K562 (cell line): Measurements from ENCODE around the gene CDC45. TPM values are rescaled to one million over a fixed set of nuclear protein-coding genes. Genes with fewer than 3 reads are reported as not detected.

ENCODE experiments used
- ATAC-seq: fragments of 200-7000 bp; cut with Tn5 transposase; 3 replicates; pipeline ENCODE4 v1.9.1; 2020; ENCODE audit warnings: moderate library complexity
- BruUV-seq: library from RNA; stranded (reverse); fragments of 400-500 nt; replicated peaks from 2 replicates; lab custom pipeline; 2021; lab: Mats Ljungman, UMichigan
- CTCF ChIA-PET: fragments of 300-600 bp; formaldehyde crosslinking; extraction: SDS; loops from one replicate; lab custom pipeline; 2021; ENCODE audit warnings: low intra/inter-chr PET ratio; lab: Yijun Ruan, JAX
- POLR2A ChIA-PET: fragments of 300-600, 350-650 bp; sonication (Branson Sonifier 250); formaldehyde crosslinking; extraction: SDS; loops from one replicate; lab custom pipeline; 2021; ENCODE audit warnings: antibody characterized with exemption, inconsistent platforms; lab: Yijun Ruan, JAX
- DNase-seq, 4 experiments: peaks; one replicate each; pipeline versions ENCODE4 v3.0.0 to v3.0.0-alpha.2; 2011 to 2018; ENCODE audit warnings: low spot score in 3 of 4, mixed read lengths in 3 of 4; ENCODE audit errors: extremely low read depth in 1 of 4
- FAIRE-seq: peaks from 2 replicates; lab custom pipeline; 2011; peaks lifted over from hg19 to GRCh38; lab: Jason Lieb, UNC
- H2AFZ ChIP-seq: 2 replicates; pipeline ENCODE4 v1.6.0; 2011; ENCODE audit warnings: low read depth, low read length, control low read depth, inconsistent platforms
- H3K27ac ChIP-seq: fragments of 200-600 bp; 3 replicates; pipeline ENCODE4 v1.8.0; 2011; ENCODE audit warnings: low read depth, mild to moderate bottlenecking, control low read depth, inconsistent platforms, low read length, moderate library complexity, mixed read lengths; ENCODE audit errors: extremely low read depth
- H3K27me3 ChIP-seq, 2 experiments: fragments of 300-600 bp in 1 of 2; 2 replicates in 1 of 2; 3 replicates in 1 of 2; pipeline versions ENCODE4 v1.6.0 to v1.8.0; 2011; ENCODE audit warnings: inconsistent platforms in 2 of 2, low read length in 2 of 2, mild to moderate bottlenecking in 1 of 2, mixed read lengths in 1 of 2, moderate library complexity in 1 of 2; ENCODE audit not compliant: control insufficient read depth in 2 of 2, insufficient read depth in 2 of 2
- H3K36me3 ChIP-seq: fragments of 300-600 bp; 3 replicates; pipeline ENCODE4 v1.8.0; 2011; ENCODE audit warnings: mild to moderate bottlenecking, low read length, inconsistent platforms; ENCODE audit not compliant: control insufficient read depth, insufficient read depth
- H3K4me1 ChIP-seq, 2 experiments: fragments of 200-600 bp in 1 of 2; replicated peaks in 1 of 2; 2 replicates in 1 of 2; 3 replicates in 1 of 2; pipeline versions ENCODE4 v1.5.1 to v1.8.0; 2011; ENCODE audit warnings: inconsistent platforms in 2 of 2, low read length in 2 of 2, mild to moderate bottlenecking in 1 of 2, mixed read lengths in 1 of 2, moderate library complexity in 1 of 2; ENCODE audit not compliant: control insufficient read depth in 2 of 2, insufficient read depth in 2 of 2
- H3K4me2 ChIP-seq: 2 replicates; pipeline ENCODE4 v1.6.1; 2011; ENCODE audit warnings: low read length, control low read depth, inconsistent platforms, mixed read lengths; ENCODE audit not compliant: insufficient read depth
- H3K4me3 ChIP-seq: fragments of 200-600 bp; sonication (generic), shearing (Covaris generic); 2 replicates; pipeline ENCODE4 v1.5.1; 2016; ENCODE audit warnings: control low read depth, inconsistent platforms
- H3K79me2 ChIP-seq: fragments of 200-600 bp; 3 replicates; pipeline ENCODE4 v1.8.0; 2011; ENCODE audit warnings: low read length, inconsistent platforms; ENCODE audit not compliant: control insufficient read depth, insufficient read depth
- H3K9ac ChIP-seq, 2 experiments: 2 replicates each; pipeline versions ENCODE4 v1.6.0 to v1.6.1; 2011; ENCODE audit warnings: low read depth in 2 of 2, low read length in 2 of 2, control low read depth in 1 of 2, inconsistent platforms in 1 of 2, mild to moderate bottlenecking in 1 of 2, mixed read lengths in 1 of 2; ENCODE audit not compliant: insufficient read depth in 1 of 2
- H3K9me1 ChIP-seq: one replicate; pipeline ENCODE4 v1.6.0; 2011; ENCODE audit warnings: inconsistent platforms, mild to moderate bottlenecking, low read length, moderate library complexity; ENCODE audit not compliant: control insufficient read depth, insufficient read depth
- H3K9me3 ChIP-seq: replicated peaks from 2 replicates; pipeline ENCODE4 v1.5.1; 2011; ENCODE audit warnings: low read depth, low read length, inconsistent platforms; ENCODE audit not compliant: control insufficient read depth, insufficient read depth
- H4K20me1 ChIP-seq: replicated peaks from 2 replicates; pipeline ENCODE4 v1.6.1; 2011; ENCODE audit warnings: low read length, inconsistent platforms, mixed read lengths; ENCODE audit not compliant: control insufficient read depth, insufficient read depth
- ARID1B ChIP-seq: fragments of 450-650 bp; IDR thresholded peaks from 2 replicates; pipeline ENCODE4 v1.6.1; 2016; ENCODE audit warnings: antibody characterized with exemption, mild to moderate bottlenecking, inconsistent platforms
- GABPB1 ChIP-seq: sonication (generic); formaldehyde crosslinking; IDR thresholded peaks from 2 replicates; pipeline ENCODE4 v1.8.0; 2022; ENCODE audit warnings: mild to moderate bottlenecking, missing genetic modification reagents
- NFYB ChIP-seq: IDR thresholded peaks from 2 replicates; pipeline ENCODE4 v1.6.1; 2011; ENCODE audit warnings: mild to moderate bottlenecking, moderate library complexity; ENCODE audit not compliant: insufficient read length; ENCODE audit errors: extremely low read depth
- ZNF695 ChIP-seq: fragments of 450-650 bp; formaldehyde crosslinking; IDR thresholded peaks from 2 replicates; pipeline ENCODE4 v1.4.0; 2020; ENCODE audit warnings: mild to moderate bottlenecking, moderate library complexity
- WGBS: fragments of 100-300 bp; shearing (Covaris generic); methylation state at CpG from one replicate; pipeline ENCODE4 v1.1.6; 2016; ENCODE audit warnings: low coverage, mixed read lengths; ENCODE audit not compliant: insufficient coverage; ENCODE audit errors: missing lambda C conversion rate; 5-methylcytosine and 5-hydroxymethylcytosine counted together
- in situ Hi-C: fragments of 300-500 bp; cut with MboI; formaldehyde crosslinking; loops from 4 replicates; pipeline ENCODE4 v1.15.0; 2018; ENCODE audit warnings: inconsistent platforms, mixed read lengths
- intact Hi-C: fragments of 100-400 bp; cut with micrococcal nuclease; formaldehyde crosslinking; loops from 2 replicates; pipeline ENCODE4 v1.14.2; 2022
- polyA plus RNA-seq, 8 experiments: library from polyadenylated mRNA; depleted of rRNA in 4 of 8; stranded (reverse) in 5 of 8; unstranded in 3 of 8; fragments of >200 nt; fragmentation: Nextera tagmentation in 2 of 8; fragmentation: Illumina TruSeq in 1 of 8; extraction: Ambion mirVana in 2 of 8; extraction: Trizol in 1 of 8; gene quantifications; 2 replicates each; pipeline versions ENCODE4 v1.2.1 to v1.2.3, GENCODE V29; 2011 to 2014; ENCODE audit warnings: inconsistent platforms in 1 of 8, missing spikeins in 1 of 8
- total RNA-seq, 7 experiments: library from RNA; depleted of rRNA in 6 of 7; stranded (reverse); fragments of >200 nt in 6 of 7; fragmentation: Illumina TruSeq in 2 of 7; extraction: Trizol in 2 of 7; gene quantifications; 2 replicates each; pipeline versions ENCODE4 v1.2.1 to v1.2.3, GENCODE V29; 2011 to 2021; ENCODE audit warnings: low replicate concordance in 1 of 7
- TF ChIP-seq, protein P1 (sequence below): fragments of 450-650 bp; IDR thresholded peaks from 2 replicates; pipeline ENCODE4 v1.6.1; 2017; ENCODE audit warnings: antibody characterized with exemption
- TF ChIP-seq, protein P2 (sequence below): IDR thresholded peaks from 2 replicates; pipeline ENCODE4 v1.6.1; 2016; ENCODE audit warnings: missing genetic modification characterization, missing compliant biosample characterization
- TF ChIP-seq, protein P3 (sequence below): sonication (generic); formaldehyde crosslinking; IDR thresholded peaks from 2 replicates; pipeline ENCODE4 v1.8.1; 2023; ENCODE audit warnings: mild to moderate bottlenecking, missing genetic modification reagents
- TF ChIP-seq, protein P4 (sequence below): fragments of 450-650 bp; IDR thresholded peaks from 2 replicates; pipeline ENCODE4 v1.7.0; 2016; ENCODE audit warnings: borderline replicate concordance

Gene CDC45
- total and polyA plus RNA-seq, 9 of the 15 experiments (the other 6 are each of a cell fraction or from before 2014, with no cell fraction given): 251 to 580 (median 410) TPM

DNA sequence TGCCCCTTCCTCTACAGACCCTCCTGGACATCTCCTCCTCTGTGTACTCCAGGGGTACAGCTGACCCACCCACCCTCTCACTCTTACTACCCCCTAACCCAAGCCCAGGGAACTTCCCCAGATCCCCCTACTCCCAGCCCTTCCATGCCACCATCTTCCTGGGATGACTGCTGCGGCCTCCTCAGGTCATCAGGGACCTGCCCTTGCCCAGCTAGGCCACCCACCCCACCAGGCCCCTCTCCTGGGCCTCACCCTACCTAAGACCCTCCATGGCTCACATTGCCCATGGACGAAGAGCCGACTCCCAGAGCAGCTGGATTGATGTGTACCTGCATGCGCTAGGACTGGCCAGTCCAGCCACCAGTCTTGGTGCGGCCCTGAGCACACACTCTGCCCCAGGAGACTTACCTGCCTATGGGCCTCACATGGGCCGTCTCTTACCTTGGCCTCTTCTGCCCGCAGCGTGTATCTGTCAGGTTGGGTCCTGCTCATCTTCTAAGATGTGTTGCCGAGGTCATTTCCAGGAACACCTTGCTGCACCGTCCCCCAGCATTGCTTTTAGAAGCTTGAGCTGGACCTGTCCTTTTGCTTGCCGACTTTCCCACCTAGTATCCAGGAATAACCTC is 46.5 kb downstream of the CDC45 start:
- Histone ChIP-seq H3K27me3 (peaks cover 35 to 46% of the 10 kb centered on the region in 2 experiments), H3K9ac (peak overlapping the region in 1 of 2 experiments; percentile 72; a peak in 2 of 4 replicates), H3K9me1 (no peaks in the 10 kb centered on the region), H4K20me1 (peaks cover 17% of the 10 kb centered on the region), H3K79me2 (no peaks in the 10 kb centered on the region), H3K27ac (no peak overlapping the region), H3K36me3 (peaks cover 16% of the 10 kb centered on the region; the same call in 1 of the 3 replicates), H3K4me3 (no peak overlapping the region), H3K9me3 (no peaks in the 10 kb centered on the region), H3K4me1 (peaks cover 0 to 45% of the 10 kb centered on the region in 2 experiments; a peak in 3 of 5 replicates), H3K4me2 (no peak overlapping the region), H2AFZ (no peak overlapping the region)
- DNase-seq (peak in 1 of 4 experiments; percentile 34), ATAC-seq (no peak), FAIRE-seq (no peak)
- ChIA-PET POLR2A (interaction anchor here (0.5 to 2.2 kb wide), 11 partner anchors 11 to 378 kb away, joined by 3 to 12 read pairs (median 3); no protein-coding TSS in a partner anchor), CTCF (no interaction called here)
- WGBS: 28% methylated on average over 11 of the region's 11 CpGs
- no TSS peak for BruUV-seq
- in situ Hi-C loops: no loop called here
- intact Hi-C loops: no loop called here
- TF ChIP-seq GABPB1 (CRISPR knock-in tag) (peak; percentile 59; the same call in 1 of the 2 replicates), NFYB (no peak), ARID1B (no peak), ZNF695 (CRISPR knock-in tag) (no peak)
- TF ChIP-seq, protein P1, sequence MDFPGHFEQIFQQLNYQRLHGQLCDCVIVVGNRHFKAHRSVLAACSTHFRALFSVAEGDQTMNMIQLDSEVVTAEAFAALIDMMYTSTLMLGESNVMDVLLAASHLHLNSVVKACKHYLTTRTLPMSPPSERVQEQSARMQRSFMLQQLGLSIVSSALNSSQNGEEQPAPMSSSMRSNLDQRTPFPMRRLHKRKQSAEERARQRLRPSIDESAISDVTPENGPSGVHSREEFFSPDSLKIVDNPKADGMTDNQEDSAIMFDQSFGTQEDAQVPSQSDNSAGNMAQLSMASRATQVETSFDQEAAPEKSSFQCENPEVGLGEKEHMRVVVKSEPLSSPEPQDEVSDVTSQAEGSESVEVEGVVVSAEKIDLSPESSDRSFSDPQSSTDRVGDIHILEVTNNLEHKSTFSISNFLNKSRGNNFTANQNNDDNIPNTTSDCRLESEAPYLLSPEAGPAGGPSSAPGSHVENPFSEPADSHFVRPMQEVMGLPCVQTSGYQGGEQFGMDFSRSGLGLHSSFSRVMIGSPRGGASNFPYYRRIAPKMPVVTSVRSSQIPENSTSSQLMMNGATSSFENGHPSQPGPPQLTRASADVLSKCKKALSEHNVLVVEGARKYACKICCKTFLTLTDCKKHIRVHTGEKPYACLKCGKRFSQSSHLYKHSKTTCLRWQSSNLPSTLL: no peak
- TF ChIP-seq, protein P2, sequence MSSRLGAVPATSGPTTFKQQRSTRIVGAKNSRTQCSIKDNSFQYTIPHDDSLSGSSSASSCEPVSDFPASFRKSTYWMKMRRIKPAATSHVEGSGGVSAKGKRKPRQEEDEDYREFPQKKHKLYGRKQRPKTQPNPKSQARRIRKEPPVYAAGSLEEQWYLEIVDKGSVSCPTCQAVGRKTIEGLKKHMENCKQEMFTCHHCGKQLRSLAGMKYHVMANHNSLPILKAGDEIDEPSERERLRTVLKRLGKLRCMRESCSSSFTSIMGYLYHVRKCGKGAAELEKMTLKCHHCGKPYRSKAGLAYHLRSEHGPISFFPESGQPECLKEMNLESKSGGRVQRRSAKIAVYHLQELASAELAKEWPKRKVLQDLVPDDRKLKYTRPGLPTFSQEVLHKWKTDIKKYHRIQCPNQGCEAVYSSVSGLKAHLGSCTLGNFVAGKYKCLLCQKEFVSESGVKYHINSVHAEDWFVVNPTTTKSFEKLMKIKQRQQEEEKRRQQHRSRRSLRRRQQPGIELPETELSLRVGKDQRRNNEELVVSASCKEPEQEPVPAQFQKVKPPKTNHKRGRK (tag): no peak
- TF ChIP-seq, protein P3, sequence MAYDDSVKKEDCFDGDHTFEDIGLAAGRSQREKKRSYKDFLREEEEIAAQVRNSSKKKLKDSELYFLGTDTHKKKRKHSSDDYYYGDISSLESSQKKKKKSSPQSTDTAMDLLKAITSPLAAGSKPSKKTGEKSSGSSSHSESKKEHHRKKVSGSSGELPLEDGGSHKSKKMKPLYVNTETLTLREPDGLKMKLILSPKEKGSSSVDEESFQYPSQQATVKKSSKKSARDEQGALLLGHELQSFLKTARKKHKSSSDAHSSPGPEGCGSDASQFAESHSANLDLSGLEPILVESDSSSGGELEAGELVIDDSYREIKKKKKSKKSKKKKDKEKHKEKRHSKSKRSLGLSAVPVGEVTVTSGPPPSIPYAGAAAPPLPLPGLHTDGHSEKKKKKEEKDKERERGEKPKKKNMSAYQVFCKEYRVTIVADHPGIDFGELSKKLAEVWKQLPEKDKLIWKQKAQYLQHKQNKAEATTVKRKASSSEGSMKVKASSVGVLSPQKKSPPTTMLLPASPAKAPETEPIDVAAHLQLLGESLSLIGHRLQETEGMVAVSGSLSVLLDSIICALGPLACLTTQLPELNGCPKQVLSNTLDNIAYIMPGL (CRISPR knock-in tag): peak; percentile 40; the same call in 1 of the 2 replicates
- TF ChIP-seq, protein P4, sequence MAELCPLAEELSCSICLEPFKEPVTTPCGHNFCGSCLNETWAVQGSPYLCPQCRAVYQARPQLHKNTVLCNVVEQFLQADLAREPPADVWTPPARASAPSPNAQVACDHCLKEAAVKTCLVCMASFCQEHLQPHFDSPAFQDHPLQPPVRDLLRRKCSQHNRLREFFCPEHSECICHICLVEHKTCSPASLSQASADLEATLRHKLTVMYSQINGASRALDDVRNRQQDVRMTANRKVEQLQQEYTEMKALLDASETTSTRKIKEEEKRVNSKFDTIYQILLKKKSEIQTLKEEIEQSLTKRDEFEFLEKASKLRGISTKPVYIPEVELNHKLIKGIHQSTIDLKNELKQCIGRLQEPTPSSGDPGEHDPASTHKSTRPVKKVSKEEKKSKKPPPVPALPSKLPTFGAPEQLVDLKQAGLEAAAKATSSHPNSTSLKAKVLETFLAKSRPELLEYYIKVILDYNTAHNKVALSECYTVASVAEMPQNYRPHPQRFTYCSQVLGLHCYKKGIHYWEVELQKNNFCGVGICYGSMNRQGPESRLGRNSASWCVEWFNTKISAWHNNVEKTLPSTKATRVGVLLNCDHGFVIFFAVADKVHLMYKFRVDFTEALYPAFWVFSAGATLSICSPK: no peak
